ENCODE measurements around the gene GNG2.

GRCh38 chr14:51877810-51878209 lies 17.4 kb downstream of the GNG2 start:
- TF ChIP-seq CTCF (IDR thresholded peaks at IDR 0.05; ENCODE audit: low read depth, low read length, poor library complexity, severe bottlenecking) (no peak), EZH2phosphoT487 (IDR thresholded peaks at IDR 0.05; ENCODE audit: borderline replicate concordance, low read length) (no peak)
